Kidney (tissue), 14 donors: ENCODE measurements around the gene SH3RF2. TPM values are rescaled to one million over a fixed set of nuclear protein-coding genes. Genes with fewer than 3 reads are reported as not detected.
"Not testable (repeated sequence)": the region's sequence is repeated elsewhere in the genome, so short reads cannot be mapped to it uniquely, and the experiment has no call there.

ENCODE experiments used
- DNase-seq, 5 donors: peaks; one replicate each; pipeline ENCODE4 v3.0.0-alpha.2; 2013 to 2020
- FAIRE-seq: peaks from 2 replicates; lab custom pipeline; 2012; peaks lifted over from hg19 to GRCh38; lab: Jason Lieb, UNC
- H3K27ac ChIP-seq, 2 donors: one replicate each; pipeline ENCODE4 v1.7.0; 2013; ENCODE audit warnings: low read depth in 2 of 2, low read length in 2 of 2, inconsistent platforms in 1 of 2
- H3K27me3 ChIP-seq: one replicate; pipeline ENCODE4 v1.7.1; 2013; ENCODE audit warnings: low read length, inconsistent platforms; ENCODE audit not compliant: control insufficient read depth, insufficient read depth
- H3K36me3 ChIP-seq, 3 donors: one replicate each; pipeline versions ENCODE4 v1.7.0 to v1.7.1; 2013; ENCODE audit warnings: low read length in 3 of 3, control low read depth in 1 of 3, inconsistent platforms in 1 of 3; ENCODE audit not compliant: insufficient read depth in 3 of 3, control insufficient read depth in 2 of 3
- H3K4me1 ChIP-seq, 3 donors: one replicate each; pipeline versions ENCODE4 v1.7.0 to v1.7.1; 2013; ENCODE audit warnings: low read length in 3 of 3, inconsistent platforms in 1 of 3, low read depth in 1 of 3; ENCODE audit not compliant: control insufficient read depth in 2 of 3, insufficient read depth in 2 of 3
- H3K4me3 ChIP-seq, 3 donors: one replicate each; pipeline versions ENCODE4 v1.7.0 to v1.8.1; 2013; ENCODE audit warnings: low read length in 3 of 3, control low read depth in 1 of 3, inconsistent platforms in 1 of 3
- H3K9ac ChIP-seq, 3 donors: one replicate each; pipeline versions ENCODE4 v1.7.0 to v1.7.1; 2013; ENCODE audit warnings: low read length in 3 of 3, control low read depth in 1 of 3, inconsistent platforms in 1 of 3
- H3K9me3 ChIP-seq, 3 donors: one replicate each; pipeline versions ENCODE4 v1.7.0 to v1.7.1; 2013; ENCODE audit warnings: low read length in 3 of 3, control low read depth in 1 of 3, inconsistent platforms in 1 of 3; ENCODE audit not compliant: control insufficient read depth in 2 of 3, insufficient read depth in 1 of 3
- intact Hi-C: fragments of 100-400 bp; cut with DNase I; formaldehyde crosslinking; loops from one replicate; pipeline ENCODE4 v1.11.1; 2022
- polyA plus RNA-seq: library from polyadenylated mRNA; stranded (reverse); fragments of 350-450 nt; fragmentation: Illumina TruSeq; extraction: RNeasy Lipid Tissue Mini Kit (QIAGEN cat#74804); gene quantifications from one replicate; pipeline ENCODE4 v1.2.3, GENCODE V29; 2014; ENCODE audit warnings: low read depth, low replicate concordance; ENCODE audit not compliant: insufficient read depth
- total RNA-seq: library from RNA; stranded (reverse); fragmentation: NEBNext Ultra II Directional; extraction: Animal tissue kit (Norgen Biotek cat#: 25700); gene quantifications from one replicate; pipeline ENCODE4 v1.2.1, GENCODE V29; 2021
- TF ChIP-seq, protein P1 (sequence below): IDR thresholded peaks from 3 replicates; pipeline ENCODE4 v1.5.1; 2012; ENCODE audit warnings: mild to moderate bottlenecking, moderate library complexity, borderline replicate concordance; ENCODE audit not compliant: insufficient read depth; ENCODE audit errors: extremely low read depth
- donor health status: control.
- donor health status: control.
- donor health status: control.
- donor health status: control.
- donor health status: control.
- donor health status: DM: yes; HTN: yes; CAD: no.
- donor health status: Normal renal cell carcinoma (clear cell type).

SH3RF2 gene
- total and polyA plus RNA-seq, 2 donors from 2014 or later, result 1.3 to 4.9 TPM

DNA sequence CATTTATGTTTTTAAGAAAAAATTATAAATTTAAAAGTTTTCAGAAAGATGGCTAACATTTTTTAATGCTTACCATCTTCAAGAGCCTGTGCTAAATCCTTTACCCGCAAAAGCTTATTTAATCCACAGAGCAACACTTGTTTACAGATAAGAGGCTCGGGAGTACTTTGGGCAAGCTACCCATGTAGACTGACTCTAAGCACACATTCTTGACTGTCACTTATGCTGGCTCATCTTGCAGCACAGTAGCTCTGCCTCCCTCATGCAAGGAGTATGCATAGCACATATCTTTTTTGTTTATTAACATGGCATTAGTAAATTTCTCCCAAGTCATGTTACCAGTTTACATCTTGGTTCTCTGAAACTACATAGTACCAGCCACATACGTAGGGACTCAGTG, 14.7 kb downstream of the SH3RF2 start:
- DNase-seq (no peak), FAIRE-seq (no peak)
- H3K36me3 ChIP-seq, result no peaks in the 10 kb centered on the region
- TF ChIP-seq, protein P1, sequence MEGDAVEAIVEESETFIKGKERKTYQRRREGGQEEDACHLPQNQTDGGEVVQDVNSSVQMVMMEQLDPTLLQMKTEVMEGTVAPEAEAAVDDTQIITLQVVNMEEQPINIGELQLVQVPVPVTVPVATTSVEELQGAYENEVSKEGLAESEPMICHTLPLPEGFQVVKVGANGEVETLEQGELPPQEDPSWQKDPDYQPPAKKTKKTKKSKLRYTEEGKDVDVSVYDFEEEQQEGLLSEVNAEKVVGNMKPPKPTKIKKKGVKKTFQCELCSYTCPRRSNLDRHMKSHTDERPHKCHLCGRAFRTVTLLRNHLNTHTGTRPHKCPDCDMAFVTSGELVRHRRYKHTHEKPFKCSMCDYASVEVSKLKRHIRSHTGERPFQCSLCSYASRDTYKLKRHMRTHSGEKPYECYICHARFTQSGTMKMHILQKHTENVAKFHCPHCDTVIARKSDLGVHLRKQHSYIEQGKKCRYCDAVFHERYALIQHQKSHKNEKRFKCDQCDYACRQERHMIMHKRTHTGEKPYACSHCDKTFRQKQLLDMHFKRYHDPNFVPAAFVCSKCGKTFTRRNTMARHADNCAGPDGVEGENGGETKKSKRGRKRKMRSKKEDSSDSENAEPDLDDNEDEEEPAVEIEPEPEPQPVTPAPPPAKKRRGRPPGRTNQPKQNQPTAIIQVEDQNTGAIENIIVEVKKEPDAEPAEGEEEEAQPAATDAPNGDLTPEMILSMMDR, result no peak
- no peak overlapping the region for H3K9ac ChIP-seq
- H3K27ac ChIP-seq, result no peak overlapping the region
- no peaks in the 10 kb centered on the region for H3K27me3 ChIP-seq
- no peak overlapping the region for H3K4me3 ChIP-seq
- no peaks in the 10 kb centered on the region for H3K9me3 ChIP-seq
- intact Hi-C loops, result no loop called here
- H3K4me1 ChIP-seq, result no peaks in the 10 kb centered on the region

DNA sequence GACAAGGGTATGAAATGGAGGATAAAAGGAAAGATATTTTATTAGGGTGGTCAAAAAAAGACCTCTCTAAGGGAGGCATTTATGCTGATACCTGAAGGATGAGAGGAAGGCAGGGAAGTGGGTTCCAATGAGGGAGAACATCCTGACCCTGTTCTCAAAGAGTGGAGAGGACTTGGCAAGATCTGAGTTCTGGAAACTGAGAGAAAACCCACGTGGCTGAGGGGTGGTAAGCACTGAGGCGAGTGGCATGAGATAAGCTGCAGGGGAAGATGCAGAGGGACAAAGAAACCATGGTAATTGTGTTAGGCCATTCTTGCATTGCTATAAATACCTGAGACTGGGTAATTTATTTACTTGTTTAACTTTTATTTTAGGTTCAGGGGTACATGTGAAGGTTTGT, 16.8 kb downstream of the SH3RF2 start:
- no peaks in the 10 kb centered on the region for H3K36me3 ChIP-seq
- no peaks in the 10 kb centered on the region for H3K27me3 ChIP-seq
- intact Hi-C loops, result no loop called here
- H3K9ac ChIP-seq, result no peak overlapping the region
- no peaks in the 10 kb centered on the region for H3K9me3 ChIP-seq
- no peaks in the 10 kb centered on the region for H3K4me1 ChIP-seq
- DNase-seq (no peak), FAIRE-seq (no peak)
- H3K27ac ChIP-seq, result no peak overlapping the region
- TF ChIP-seq, protein P1, result no peak
- no peak overlapping the region for H3K4me3 ChIP-seq

DNA sequence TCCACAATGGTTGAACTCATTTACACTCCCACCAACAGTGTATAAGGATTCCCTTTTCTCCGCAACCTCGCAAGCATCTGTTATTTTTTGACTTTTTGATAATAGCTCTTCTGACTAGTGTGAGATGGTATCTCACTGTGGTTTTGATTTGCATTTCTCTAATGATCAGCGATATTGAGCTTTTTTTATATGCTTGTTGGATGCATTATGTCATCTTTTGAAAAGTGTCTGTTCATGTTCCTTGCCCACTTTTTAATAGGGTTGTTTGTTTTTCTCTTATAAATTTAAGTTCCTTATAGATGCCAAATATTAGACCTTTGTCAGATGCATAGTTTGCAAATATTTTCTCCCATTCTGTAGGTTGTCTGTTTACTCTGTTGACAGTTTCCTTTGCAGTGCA, 17.8 kb downstream of the SH3RF2 start:
- H3K4me3 ChIP-seq, H3K27ac ChIP-seq, H3K27me3 ChIP-seq, FAIRE-seq, intact Hi-C loops, H3K9ac ChIP-seq, H3K36me3 ChIP-seq, H3K4me1 ChIP-seq, DNase-seq, H3K9me3 ChIP-seq: not testable (repeated sequence)

DNA sequence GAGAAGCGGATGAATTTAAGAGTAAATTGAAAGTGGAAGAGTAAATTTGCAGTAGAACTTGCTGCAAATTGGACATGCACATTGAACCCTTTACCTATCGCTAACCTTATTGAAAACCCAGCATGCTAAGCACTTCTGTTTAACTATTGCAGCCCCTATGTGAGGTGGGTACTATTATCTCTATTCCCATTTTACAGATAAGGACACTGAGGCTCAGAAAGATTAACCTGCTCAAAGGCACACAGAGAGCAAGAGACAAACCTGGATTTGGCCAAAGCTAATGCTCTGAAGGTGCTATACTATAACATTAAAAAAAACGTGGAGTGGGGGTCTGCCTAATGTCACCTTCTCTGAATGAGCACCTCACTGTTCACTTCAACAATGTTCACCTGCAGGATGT, 21.0 kb downstream of the SH3RF2 start:
- no peak for FAIRE-seq
- no peak overlapping the region for H3K27ac ChIP-seq
- H3K4me1 ChIP-seq, result no peaks in the 10 kb centered on the region
- H3K27me3 ChIP-seq, result no peaks in the 10 kb centered on the region
- intact Hi-C loops, result no loop called here
- no peak overlapping the region for H3K4me3 ChIP-seq
- no peaks in the 10 kb centered on the region for H3K36me3 ChIP-seq
- TF ChIP-seq, protein P1, result no peak
- no peak overlapping the region for H3K9ac ChIP-seq
- DNase-seq, result no peak
- H3K9me3 ChIP-seq, result no peaks in the 10 kb centered on the region
